GM12878 (cell line): ENCODE results near the gene GPR87.
A peak's percentile ranks its signal among the peaks of the same experiment; 100 is the strongest.

Source experiments
- EP300 ChIP-seq, 2 experiments: fragments of 150-350 bp in 1 of 2; IDR thresholded peaks; 2 replicates each; pipeline ENCODE4 v1.6.1; 2011 to 2012; ENCODE audit warnings: low read depth in 2 of 2, low read length in 2 of 2, borderline replicate concordance in 1 of 2, improper control_type of control experiment in 1 of 2, inconsistent platforms in 1 of 2; ENCODE audit not compliant: control insufficient read depth in 1 of 2
- JUNB ChIP-seq: IDR thresholded peaks from 2 replicates; pipeline ENCODE4 v1.6.1; 2016; ENCODE audit warnings: antibody characterized with exemption, mild to moderate bottlenecking
- NR2C1 ChIP-seq: fragments of 450-650 bp; IDR thresholded peaks from 2 replicates; pipeline ENCODE4 v1.6.1; 2017; ENCODE audit warnings: antibody characterized with exemption, mild to moderate bottlenecking, moderate library complexity
- PAX8 ChIP-seq: fragments of 450-650 bp; IDR thresholded peaks from 2 replicates; pipeline ENCODE4 v1.6.1; 2017; ENCODE audit warnings: mild to moderate bottlenecking, moderate library complexity
- POLR2A ChIP-seq: IDR thresholded peaks from 2 replicates; pipeline ENCODE4 v1.6.1; 2011; ENCODE audit warnings: low read depth, mild to moderate bottlenecking, low read length
- POLR2AphosphoS5 ChIP-seq: IDR thresholded peaks from 2 replicates; pipeline ENCODE4 v1.6.1; 2011; ENCODE audit warnings: mild to moderate bottlenecking, low read length, inconsistent platforms
- RFX5 ChIP-seq: IDR thresholded peaks from 2 replicates; pipeline ENCODE4 v1.6.1; 2011; ENCODE audit warnings: low read depth, low read length, improper control_type of control experiment
- SMARCA5 ChIP-seq: fragments of 450-650 bp; IDR thresholded peaks from 2 replicates; pipeline ENCODE4 v1.6.1; 2017; ENCODE audit warnings: mild to moderate bottlenecking
- TF ChIP-seq, protein P1 (sequence below): IDR thresholded peaks from 2 replicates; pipeline ENCODE4 v1.6.1; 2012; ENCODE audit warnings: mild to moderate bottlenecking, low read depth, low read length
- TF ChIP-seq, protein P2 (sequence below), 3 experiments: IDR thresholded peaks in 2 of 3; conservative IDR thresholded peaks in 1 of 3; 2 replicates each; pipeline ENCODE4 v1.5.1; 2011; ENCODE audit warnings: low read depth in 3 of 3, low read length in 3 of 3, mild to moderate bottlenecking in 3 of 3, control low read depth in 2 of 3, moderate library complexity in 2 of 3, inconsistent platforms in 1 of 3, mixed read lengths in 1 of 3; ENCODE audit not compliant: control insufficient read depth in 2 of 3, insufficient read depth in 1 of 3; ENCODE audit errors: extremely low read depth in 1 of 3
- TF ChIP-seq, protein P3 (sequence below): fragments of 450-650 bp; conservative IDR thresholded peaks from 2 replicates; pipeline ENCODE4 v1.6.1; 2017; ENCODE audit warnings: mild to moderate bottlenecking, moderate library complexity

GRCh38 chr3:151276687-151277042 is 40.0 kb downstream of the GPR87 start:
- TF ChIP-seq PAX8 (no peak), JUNB (peak; percentile 63), POLR2AphosphoS5 (no peak), NR2C1 (no peak), RFX5 (no peak), POLR2A (no peak), SMARCA5 (no peak), EP300 (IDR thresholded peaks at IDR 0.05; ENCODE audit: borderline replicate concordance in 1 of 2, control insufficient read depth in 1 of 2, low read depth in 2 of 2, low read length in 2 of 2) (no peak)
- TF ChIP-seq, protein P1, sequence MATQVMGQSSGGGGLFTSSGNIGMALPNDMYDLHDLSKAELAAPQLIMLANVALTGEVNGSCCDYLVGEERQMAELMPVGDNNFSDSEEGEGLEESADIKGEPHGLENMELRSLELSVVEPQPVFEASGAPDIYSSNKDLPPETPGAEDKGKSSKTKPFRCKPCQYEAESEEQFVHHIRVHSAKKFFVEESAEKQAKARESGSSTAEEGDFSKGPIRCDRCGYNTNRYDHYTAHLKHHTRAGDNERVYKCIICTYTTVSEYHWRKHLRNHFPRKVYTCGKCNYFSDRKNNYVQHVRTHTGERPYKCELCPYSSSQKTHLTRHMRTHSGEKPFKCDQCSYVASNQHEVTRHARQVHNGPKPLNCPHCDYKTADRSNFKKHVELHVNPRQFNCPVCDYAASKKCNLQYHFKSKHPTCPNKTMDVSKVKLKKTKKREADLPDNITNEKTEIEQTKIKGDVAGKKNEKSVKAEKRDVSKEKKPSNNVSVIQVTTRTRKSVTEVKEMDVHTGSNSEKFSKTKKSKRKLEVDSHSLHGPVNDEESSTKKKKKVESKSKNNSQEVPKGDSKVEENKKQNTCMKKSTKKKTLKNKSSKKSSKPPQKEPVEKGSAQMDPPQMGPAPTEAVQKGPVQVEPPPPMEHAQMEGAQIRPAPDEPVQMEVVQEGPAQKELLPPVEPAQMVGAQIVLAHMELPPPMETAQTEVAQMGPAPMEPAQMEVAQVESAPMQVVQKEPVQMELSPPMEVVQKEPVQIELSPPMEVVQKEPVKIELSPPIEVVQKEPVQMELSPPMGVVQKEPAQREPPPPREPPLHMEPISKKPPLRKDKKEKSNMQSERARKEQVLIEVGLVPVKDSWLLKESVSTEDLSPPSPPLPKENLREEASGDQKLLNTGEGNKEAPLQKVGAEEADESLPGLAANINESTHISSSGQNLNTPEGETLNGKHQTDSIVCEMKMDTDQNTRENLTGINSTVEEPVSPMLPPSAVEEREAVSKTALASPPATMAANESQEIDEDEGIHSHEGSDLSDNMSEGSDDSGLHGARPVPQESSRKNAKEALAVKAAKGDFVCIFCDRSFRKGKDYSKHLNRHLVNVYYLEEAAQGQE, result no peak
- TF ChIP-seq, protein P2, sequence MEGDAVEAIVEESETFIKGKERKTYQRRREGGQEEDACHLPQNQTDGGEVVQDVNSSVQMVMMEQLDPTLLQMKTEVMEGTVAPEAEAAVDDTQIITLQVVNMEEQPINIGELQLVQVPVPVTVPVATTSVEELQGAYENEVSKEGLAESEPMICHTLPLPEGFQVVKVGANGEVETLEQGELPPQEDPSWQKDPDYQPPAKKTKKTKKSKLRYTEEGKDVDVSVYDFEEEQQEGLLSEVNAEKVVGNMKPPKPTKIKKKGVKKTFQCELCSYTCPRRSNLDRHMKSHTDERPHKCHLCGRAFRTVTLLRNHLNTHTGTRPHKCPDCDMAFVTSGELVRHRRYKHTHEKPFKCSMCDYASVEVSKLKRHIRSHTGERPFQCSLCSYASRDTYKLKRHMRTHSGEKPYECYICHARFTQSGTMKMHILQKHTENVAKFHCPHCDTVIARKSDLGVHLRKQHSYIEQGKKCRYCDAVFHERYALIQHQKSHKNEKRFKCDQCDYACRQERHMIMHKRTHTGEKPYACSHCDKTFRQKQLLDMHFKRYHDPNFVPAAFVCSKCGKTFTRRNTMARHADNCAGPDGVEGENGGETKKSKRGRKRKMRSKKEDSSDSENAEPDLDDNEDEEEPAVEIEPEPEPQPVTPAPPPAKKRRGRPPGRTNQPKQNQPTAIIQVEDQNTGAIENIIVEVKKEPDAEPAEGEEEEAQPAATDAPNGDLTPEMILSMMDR (IDR thresholded peaks at IDR 0.05 in 2 of 3, conservative IDR thresholded peaks at IDR 0.05 in 1 of 3; ENCODE audit: control insufficient read depth in 2 of 3, extremely low read depth in 1 of 3, insufficient read depth in 1 of 3, low read depth in 3 of 3, low read length in 3 of 3), result no peak
- TF ChIP-seq, protein P3, sequence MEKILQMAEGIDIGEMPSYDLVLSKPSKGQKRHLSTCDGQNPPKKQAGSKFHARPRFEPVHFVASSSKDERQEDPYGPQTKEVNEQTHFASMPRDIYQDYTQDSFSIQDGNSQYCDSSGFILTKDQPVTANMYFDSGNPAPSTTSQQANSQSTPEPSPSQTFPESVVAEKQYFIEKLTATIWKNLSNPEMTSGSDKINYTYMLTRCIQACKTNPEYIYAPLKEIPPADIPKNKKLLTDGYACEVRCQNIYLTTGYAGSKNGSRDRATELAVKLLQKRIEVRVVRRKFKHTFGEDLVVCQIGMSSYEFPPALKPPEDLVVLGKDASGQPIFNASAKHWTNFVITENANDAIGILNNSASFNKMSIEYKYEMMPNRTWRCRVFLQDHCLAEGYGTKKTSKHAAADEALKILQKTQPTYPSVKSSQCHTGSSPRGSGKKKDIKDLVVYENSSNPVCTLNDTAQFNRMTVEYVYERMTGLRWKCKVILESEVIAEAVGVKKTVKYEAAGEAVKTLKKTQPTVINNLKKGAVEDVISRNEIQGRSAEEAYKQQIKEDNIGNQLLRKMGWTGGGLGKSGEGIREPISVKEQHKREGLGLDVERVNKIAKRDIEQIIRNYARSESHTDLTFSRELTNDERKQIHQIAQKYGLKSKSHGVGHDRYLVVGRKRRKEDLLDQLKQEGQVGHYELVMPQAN, result no peak
